ENCODE data around the gene ARRB2.
A peak's percentile ranks its signal among the peaks of the same experiment; 100 is the strongest.

ARRB2 gene

GRCh38 chr17:4709794-4710692 is at the start of gene ARRB2:
TSS of gene ARRB2 (plus strand) at chr17:4710632. CDS start at chr17:4710722, 90 bp downstream.
- Histone ChIP-seq H3K4me3 (ENCODE audit: low read depth, low read length) (peak within 1 kb of the TSS; percentile 91), H3K36me3 (ENCODE audit: control insufficient read depth, insufficient read depth, low read length) (peaks cover under 1% of the 10 kb centered on the region), H3K9ac (ENCODE audit: low read depth, low read length) (peak within 1 kb of the TSS; percentile 60), H3K27me3 (ENCODE audit: control insufficient read depth, insufficient read depth, low read length) (no peaks in the 10 kb centered on the region), H3K9me3 (ENCODE audit: control insufficient read depth, insufficient read depth, low read length) (no peaks in the 10 kb centered on the region), H3K4me1 (ENCODE audit: control insufficient read depth, insufficient read depth, low read length) (peaks cover 12% of the 10 kb centered on the region)

- Histone ChIP-seq H3K9me3 (ENCODE audit: control insufficient read depth, insufficient read depth, low read length) (no peaks in the 10 kb centered on the region), H3K36me3 (ENCODE audit: control insufficient read depth, insufficient read depth, low read length) (no peaks in the 10 kb centered on the region), H3K9ac (ENCODE audit: low read depth, low read length) (no peak overlapping the region), H3K27me3 (ENCODE audit: control insufficient read depth, insufficient read depth, low read length) (no peaks in the 10 kb centered on the region), H3K4me1 (ENCODE audit: control insufficient read depth, insufficient read depth, low read length) (no peaks in the 10 kb centered on the region), H3K4me3 (ENCODE audit: low read depth, low read length) (no peak overlapping the region)
These were observed 46.7 kb upstream of the ARRB2 start for GRCh38 chr17:4663711-4664110.

DNA sequence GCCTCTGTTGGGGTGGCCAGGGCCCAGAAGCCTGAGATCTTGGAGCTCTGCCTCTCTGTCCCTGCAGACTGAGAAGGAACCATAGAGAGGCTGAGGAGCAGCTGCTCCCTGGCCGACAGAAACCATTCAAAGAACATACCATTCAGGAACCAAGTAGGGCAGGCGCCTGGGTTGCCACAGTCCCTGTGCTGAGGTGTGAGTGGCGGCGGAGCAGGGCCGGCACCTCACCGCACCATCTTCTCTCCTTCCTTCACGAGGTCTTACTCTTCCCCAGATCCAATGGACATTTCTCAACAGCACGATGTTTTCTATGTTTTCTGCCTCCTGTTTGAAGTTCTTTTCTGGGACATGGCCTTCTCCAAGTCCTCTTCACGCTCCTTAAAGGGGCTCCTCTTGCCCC is 46.2 kb upstream of the ARRB2 start:
- H3K9me3 ChIP-seq (ENCODE audit: control insufficient read depth, insufficient read depth, low read length), result no peaks in the 10 kb centered on the region
- H3K27me3 ChIP-seq (ENCODE audit: control insufficient read depth, insufficient read depth, low read length), result no peaks in the 10 kb centered on the region
- H3K4me3 ChIP-seq (ENCODE audit: low read depth, low read length), result no peak overlapping the region
- no peak overlapping the region for H3K9ac ChIP-seq (ENCODE audit: low read depth, low read length)
- H3K36me3 ChIP-seq (ENCODE audit: control insufficient read depth, insufficient read depth, low read length), result no peaks in the 10 kb centered on the region
- no peaks in the 10 kb centered on the region for H3K4me1 ChIP-seq (ENCODE audit: control insufficient read depth, insufficient read depth, low read length)

- H3K4me3 ChIP-seq (ENCODE audit: low read depth, low read length), result no peak overlapping the region
- no peaks in the 10 kb centered on the region for H3K36me3 ChIP-seq (ENCODE audit: control insufficient read depth, insufficient read depth, low read length)
- H3K9me3 ChIP-seq (ENCODE audit: control insufficient read depth, insufficient read depth, low read length), result no peaks in the 10 kb centered on the region
- no peaks in the 10 kb centered on the region for H3K4me1 ChIP-seq (ENCODE audit: control insufficient read depth, insufficient read depth, low read length)
- H3K27me3 ChIP-seq (ENCODE audit: control insufficient read depth, insufficient read depth, low read length), result no peaks in the 10 kb centered on the region
- H3K9ac ChIP-seq (ENCODE audit: low read depth, low read length), result no peak overlapping the region
These were observed 45.4 kb upstream of the ARRB2 start for GRCh38 chr17:4665027-4665426.

DNA sequence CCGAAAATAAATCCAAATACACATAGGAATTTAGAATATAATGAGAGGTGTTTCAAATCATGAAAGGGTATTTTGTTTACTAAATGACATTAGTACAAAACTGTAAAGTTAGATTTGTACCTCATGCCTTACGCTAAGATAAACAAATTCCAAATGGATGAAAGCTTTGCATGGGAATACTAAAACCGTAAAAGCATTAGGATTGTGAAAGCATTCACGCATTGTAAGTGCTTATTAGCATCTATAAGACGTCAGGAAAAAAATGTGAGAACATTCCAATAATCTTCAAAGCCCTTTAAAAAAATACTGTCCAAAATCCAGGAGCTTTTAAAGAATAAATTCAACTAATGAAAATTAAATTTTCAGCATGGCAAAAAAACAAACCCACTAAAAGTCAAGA is 44.1 kb upstream of the ARRB2 start:
- no peak overlapping the region for H3K4me3 ChIP-seq (ENCODE audit: low read depth, low read length)

DNA sequence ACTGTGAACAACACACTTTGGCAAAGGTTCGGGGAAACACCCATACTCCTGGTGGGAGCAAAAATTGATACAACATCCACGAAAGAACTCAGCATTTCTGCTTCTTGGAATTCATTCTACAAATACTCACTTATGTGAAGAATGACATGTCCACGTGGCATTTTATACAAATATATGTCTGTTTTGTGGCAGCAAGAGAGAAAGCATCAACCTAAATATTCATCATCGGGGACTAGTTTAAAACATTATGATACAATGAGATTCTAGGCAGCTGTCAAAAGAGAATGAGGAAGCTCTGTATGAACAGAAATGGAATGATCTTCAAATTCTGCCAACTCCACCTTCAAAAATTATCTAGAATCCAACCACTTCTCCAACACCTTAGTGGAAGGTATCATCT is 43.3 kb upstream of the ARRB2 start:
- Histone ChIP-seq H3K4me1 (ENCODE audit: control insufficient read depth, insufficient read depth, low read length) (no peaks in the 10 kb centered on the region), H3K36me3 (ENCODE audit: control insufficient read depth, insufficient read depth, low read length) (peaks cover 16% of the 10 kb centered on the region), H3K27me3 (ENCODE audit: control insufficient read depth, insufficient read depth, low read length) (no peaks in the 10 kb centered on the region), H3K9me3 (ENCODE audit: control insufficient read depth, insufficient read depth, low read length) (no peaks in the 10 kb centered on the region), H3K9ac (ENCODE audit: low read depth, low read length) (no peak overlapping the region), H3K4me3 (ENCODE audit: low read depth, low read length) (no peak overlapping the region)

More for the DNA sequence above, 44.1 kb upstream of the ARRB2 start:
- no peaks in the 10 kb centered on the region for H3K27me3 ChIP-seq (ENCODE audit: control insufficient read depth, insufficient read depth, low read length)
- H3K9ac ChIP-seq (ENCODE audit: low read depth, low read length), result no peak overlapping the region
- H3K4me1 ChIP-seq (ENCODE audit: control insufficient read depth, insufficient read depth, low read length), result no peaks in the 10 kb centered on the region
- no peaks in the 10 kb centered on the region for H3K9me3 ChIP-seq (ENCODE audit: control insufficient read depth, insufficient read depth, low read length)
- peaks cover 8% of the 10 kb centered on the region for H3K36me3 ChIP-seq (ENCODE audit: control insufficient read depth, insufficient read depth, low read length)

- Histone ChIP-seq H3K4me3 (ENCODE audit: low read depth, low read length) (no peak overlapping the region), H3K27me3 (ENCODE audit: control insufficient read depth, insufficient read depth, low read length) (no peaks in the 10 kb centered on the region), H3K9me3 (ENCODE audit: control insufficient read depth, insufficient read depth, low read length) (no peaks in the 10 kb centered on the region), H3K9ac (ENCODE audit: low read depth, low read length) (no peak overlapping the region), H3K4me1 (ENCODE audit: control insufficient read depth, insufficient read depth, low read length) (no peaks in the 10 kb centered on the region), H3K36me3 (ENCODE audit: control insufficient read depth, insufficient read depth, low read length) (peaks cover 61% of the 10 kb centered on the region)
These were observed 38.3 kb upstream of the ARRB2 start for GRCh38 chr17:4672055-4672630.

DNA sequence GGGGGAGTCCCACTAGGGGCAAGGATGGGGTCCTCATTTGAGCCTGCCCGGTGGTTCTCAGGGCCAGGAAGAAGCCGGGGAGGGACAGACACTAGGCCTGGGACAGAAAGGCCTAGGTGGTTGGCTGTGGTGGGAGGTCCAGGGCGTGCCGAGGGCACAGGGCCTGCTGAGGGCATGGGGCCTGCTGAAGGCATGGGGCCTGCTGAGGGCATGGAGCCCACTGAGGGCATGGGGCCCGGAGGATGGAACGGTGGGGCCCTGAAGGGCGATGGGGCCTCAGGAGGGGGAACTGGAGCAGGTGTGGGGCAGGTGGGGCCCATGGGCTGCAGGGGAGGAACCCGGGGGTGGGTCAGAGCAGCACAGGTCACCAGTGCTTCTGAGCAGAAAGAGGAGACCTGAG is 37.7 kb upstream of the ARRB2 start:
- H3K27me3 ChIP-seq (ENCODE audit: control insufficient read depth, insufficient read depth, low read length), result no peaks in the 10 kb centered on the region
- peaks cover 61% of the 10 kb centered on the region for H3K36me3 ChIP-seq (ENCODE audit: control insufficient read depth, insufficient read depth, low read length)
- no peaks in the 10 kb centered on the region for H3K9me3 ChIP-seq (ENCODE audit: control insufficient read depth, insufficient read depth, low read length)
- H3K4me1 ChIP-seq (ENCODE audit: control insufficient read depth, insufficient read depth, low read length), result no peaks in the 10 kb centered on the region
- H3K4me3 ChIP-seq (ENCODE audit: low read depth, low read length), result no peak overlapping the region
- no peak overlapping the region for H3K9ac ChIP-seq (ENCODE audit: low read depth, low read length)

GRCh38 chr17:4673169-4673568 is 37.3 kb upstream of the ARRB2 start:
- no peak overlapping the region for H3K9ac ChIP-seq (ENCODE audit: low read depth, low read length)
- no peaks in the 10 kb centered on the region for H3K27me3 ChIP-seq (ENCODE audit: control insufficient read depth, insufficient read depth, low read length)
- H3K9me3 ChIP-seq (ENCODE audit: control insufficient read depth, insufficient read depth, low read length), result no peaks in the 10 kb centered on the region
- no peaks in the 10 kb centered on the region for H3K4me1 ChIP-seq (ENCODE audit: control insufficient read depth, insufficient read depth, low read length)
- H3K4me3 ChIP-seq (ENCODE audit: low read depth, low read length), result no peak overlapping the region
- peaks cover 61% of the 10 kb centered on the region for H3K36me3 ChIP-seq (ENCODE audit: control insufficient read depth, insufficient read depth, low read length)

GRCh38 chr17:4673986-4674684 is 36.3 kb upstream of the ARRB2 start:
- Histone ChIP-seq H3K9me3 (ENCODE audit: control insufficient read depth, insufficient read depth, low read length) (no peaks in the 10 kb centered on the region), H3K4me1 (ENCODE audit: control insufficient read depth, insufficient read depth, low read length) (no peaks in the 10 kb centered on the region), H3K27me3 (ENCODE audit: control insufficient read depth, insufficient read depth, low read length) (no peaks in the 10 kb centered on the region), H3K4me3 (ENCODE audit: low read depth, low read length) (no peak overlapping the region), H3K36me3 (ENCODE audit: control insufficient read depth, insufficient read depth, low read length) (peaks cover 61% of the 10 kb centered on the region), H3K9ac (ENCODE audit: low read depth, low read length) (no peak overlapping the region)

DNA sequence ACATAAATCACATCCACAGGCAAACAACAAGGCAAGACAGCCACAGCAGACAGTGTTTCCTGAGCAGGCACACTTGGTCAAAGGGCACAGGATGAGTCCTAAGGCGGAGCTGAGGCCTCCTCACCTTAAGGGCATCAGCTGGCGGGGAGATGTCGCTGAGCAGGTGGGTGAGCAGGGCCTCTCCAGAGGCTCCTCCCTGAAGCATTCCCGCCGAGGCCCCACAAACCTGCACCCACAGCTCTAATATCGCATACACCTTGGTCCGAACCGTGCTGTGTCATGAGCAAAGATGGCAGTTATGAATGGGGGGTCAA is 35.8 kb upstream of the ARRB2 start:
- Histone ChIP-seq H3K36me3 (ENCODE audit: control insufficient read depth, insufficient read depth, low read length) (peaks cover 61% of the 10 kb centered on the region), H3K9me3 (ENCODE audit: control insufficient read depth, insufficient read depth, low read length) (no peaks in the 10 kb centered on the region), H3K9ac (ENCODE audit: low read depth, low read length) (no peak overlapping the region), H3K4me3 (ENCODE audit: low read depth, low read length) (no peak overlapping the region), H3K27me3 (ENCODE audit: control insufficient read depth, insufficient read depth, low read length) (no peaks in the 10 kb centered on the region), H3K4me1 (ENCODE audit: control insufficient read depth, insufficient read depth, low read length) (no peaks in the 10 kb centered on the region)

DNA sequence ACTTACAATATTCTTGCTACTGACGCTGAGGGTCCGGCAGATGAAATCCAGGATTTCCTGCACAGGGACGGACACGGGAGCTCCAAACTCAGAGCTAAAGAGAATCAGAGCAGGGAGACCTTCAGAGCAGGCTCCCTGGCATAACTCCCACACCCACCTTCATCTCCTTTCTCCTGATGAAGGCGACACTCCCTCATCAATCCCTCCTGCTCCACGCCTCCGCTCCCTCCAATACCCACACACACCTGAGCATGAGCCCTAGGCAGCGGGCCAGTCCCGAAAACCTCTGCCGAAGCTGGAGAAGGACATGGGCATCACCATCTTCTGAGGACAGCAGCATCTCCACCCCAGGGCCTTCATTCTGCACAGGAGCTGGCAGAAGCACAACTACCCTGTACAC is 34.6 kb upstream of the ARRB2 start:
- no peak overlapping the region for H3K9ac ChIP-seq (ENCODE audit: low read depth, low read length)
- H3K4me3 ChIP-seq (ENCODE audit: low read depth, low read length), result no peak overlapping the region
- no peaks in the 10 kb centered on the region for H3K4me1 ChIP-seq (ENCODE audit: control insufficient read depth, insufficient read depth, low read length)
- H3K36me3 ChIP-seq (ENCODE audit: control insufficient read depth, insufficient read depth, low read length), result peaks cover 58% of the 10 kb centered on the region
- no peaks in the 10 kb centered on the region for H3K27me3 ChIP-seq (ENCODE audit: control insufficient read depth, insufficient read depth, low read length)
- H3K9me3 ChIP-seq (ENCODE audit: control insufficient read depth, insufficient read depth, low read length), result no peaks in the 10 kb centered on the region
